Neuronal stem cell (in vitro differentiated cells): Measurements from ENCODE around the gene TIPIN.
"Not testable (repeated sequence)": the region's sequence is repeated elsewhere in the genome, so short reads cannot be mapped to it uniquely, and the experiment has no call there.

ENCODE experiments used
- DNase-seq: peaks from one replicate; pipeline ENCODE4 v3.0.0-alpha.2; 2013; ENCODE audit warnings: low spot score
- H2AFZ ChIP-seq: one replicate; pipeline ENCODE4 v1.6.1; 2013; ENCODE audit warnings: mild to moderate bottlenecking, low read length, inconsistent platforms
- H2AK5ac ChIP-seq: 2 replicates; pipeline ENCODE4 v1.6.1; 2013; ENCODE audit warnings: low read depth, mild to moderate bottlenecking, inconsistent platforms, low read length, moderate library complexity, mixed read lengths
- H2BK120ac ChIP-seq: 2 replicates; pipeline ENCODE4 v1.6.1; 2013; ENCODE audit warnings: low read depth, mild to moderate bottlenecking, inconsistent platforms, low read length, moderate library complexity, mixed read lengths
- H2BK12ac ChIP-seq: one replicate; pipeline ENCODE4 v1.6.1; 2013; ENCODE audit warnings: low read length, inconsistent platforms
- H2BK15ac ChIP-seq: 2 replicates; pipeline ENCODE4 v1.6.1; 2013; ENCODE audit warnings: mild to moderate bottlenecking, low read length, inconsistent platforms, mixed read lengths
- H2BK5ac ChIP-seq: one replicate; pipeline ENCODE4 v1.6.1; 2013; ENCODE audit warnings: inconsistent platforms, mild to moderate bottlenecking, low read length, moderate library complexity
- H3K14ac ChIP-seq: one replicate; pipeline ENCODE4 v1.6.1; 2013; ENCODE audit warnings: low read length, inconsistent platforms
- H3K18ac ChIP-seq: 2 replicates; pipeline ENCODE4 v1.6.1; 2013; ENCODE audit warnings: low read length, inconsistent platforms
- H3K23ac ChIP-seq: 2 replicates; pipeline ENCODE4 v1.6.1; 2013; ENCODE audit warnings: low read depth, mild to moderate bottlenecking, mixed read lengths, low read length, inconsistent platforms; ENCODE audit not compliant: poor library complexity
- H3K27ac ChIP-seq: replicated peaks from 3 replicates; pipeline ENCODE4 v1.5.1; 2013; ENCODE audit warnings: low read length, inconsistent platforms
- H3K27me3 ChIP-seq, 3 experiments: 2 replicates each; pipeline ENCODE4 v1.6.1; 2013; ENCODE audit warnings: low read length in 3 of 3, mild to moderate bottlenecking in 2 of 3, inconsistent platforms in 1 of 3, low read depth in 1 of 3, mixed read lengths in 1 of 3, moderate library complexity in 1 of 3; ENCODE audit not compliant: control insufficient read depth in 3 of 3, insufficient read depth in 3 of 3
- H3K36me3 ChIP-seq, 2 donors: replicated peaks in 1 of 2; 2 replicates each; pipeline ENCODE4 v1.6.1; 2013; ENCODE audit warnings: low read length in 2 of 2; ENCODE audit not compliant: control insufficient read depth in 2 of 2, insufficient read depth in 2 of 2
- H3K4ac ChIP-seq: 2 replicates; pipeline ENCODE4 v1.6.1; 2013; ENCODE audit warnings: inconsistent platforms, mild to moderate bottlenecking, low read length, moderate library complexity
- H3K4me1 ChIP-seq, 2 donors: 1 replicate in 1 of 2; 2 replicates in 1 of 2; pipeline ENCODE4 v1.6.1; 2013; ENCODE audit warnings: low read length in 2 of 2, low read depth in 1 of 2; ENCODE audit not compliant: control insufficient read depth in 2 of 2, insufficient read depth in 1 of 2
- H3K4me2 ChIP-seq: one replicate; pipeline ENCODE4 v1.6.1; 2013; ENCODE audit warnings: mild to moderate bottlenecking, low read length, inconsistent platforms; ENCODE audit not compliant: insufficient read depth, poor library complexity, severe bottlenecking
- H3K4me3 ChIP-seq, 2 donors: 2 replicates each; pipeline ENCODE4 v1.5.1; 2013; ENCODE audit warnings: low read length in 2 of 2, mild to moderate bottlenecking in 2 of 2, inconsistent platforms in 1 of 2, moderate library complexity in 1 of 2
- H3K79me1 ChIP-seq: one replicate; pipeline ENCODE4 v1.6.1; 2013; ENCODE audit warnings: low read depth, mild to moderate bottlenecking, inconsistent platforms, low read length, moderate library complexity
- H3K9ac ChIP-seq: one replicate; pipeline ENCODE4 v1.6.1; 2013; ENCODE audit warnings: mild to moderate bottlenecking, low read depth, low read length, inconsistent platforms; ENCODE audit not compliant: poor library complexity
- H3K9me3 ChIP-seq, 2 donors: replicated peaks in 1 of 2; 2 replicates each; pipeline versions ENCODE3 to v1.6.1; 2013; ENCODE audit warnings: low read length in 2 of 2, mild to moderate bottlenecking in 2 of 2, inconsistent platforms in 1 of 2, low read depth in 1 of 2, mixed read lengths in 1 of 2, moderate library complexity in 1 of 2; ENCODE audit not compliant: control insufficient read depth in 2 of 2, insufficient read depth in 1 of 2
- H4K8ac ChIP-seq: one replicate; pipeline ENCODE4 v1.6.1; 2013; ENCODE audit warnings: low read depth, mild to moderate bottlenecking, inconsistent platforms, low read length, moderate library complexity
- H4K91ac ChIP-seq: one replicate; pipeline ENCODE4 v1.6.1; 2013; ENCODE audit warnings: low read length, low read depth, mild to moderate bottlenecking, inconsistent platforms; ENCODE audit not compliant: poor library complexity
- WGBS, 2 donors: extraction: QIAGEN DNeasy Blood & Tissue Kit; methylation state at CpG; one replicate each; pipeline ENCODE4 v1.1.7; 2013; ENCODE audit warnings: missing lambda C conversion rate in 2 of 2, mixed read lengths in 1 of 2; ENCODE audit not compliant: insufficient read length in 2 of 2, insufficient replicate concordance in 1 of 2; ENCODE audit errors: extremely low coverage in 2 of 2; 5-methylcytosine and 5-hydroxymethylcytosine counted together

Gene TIPIN

DNA sequence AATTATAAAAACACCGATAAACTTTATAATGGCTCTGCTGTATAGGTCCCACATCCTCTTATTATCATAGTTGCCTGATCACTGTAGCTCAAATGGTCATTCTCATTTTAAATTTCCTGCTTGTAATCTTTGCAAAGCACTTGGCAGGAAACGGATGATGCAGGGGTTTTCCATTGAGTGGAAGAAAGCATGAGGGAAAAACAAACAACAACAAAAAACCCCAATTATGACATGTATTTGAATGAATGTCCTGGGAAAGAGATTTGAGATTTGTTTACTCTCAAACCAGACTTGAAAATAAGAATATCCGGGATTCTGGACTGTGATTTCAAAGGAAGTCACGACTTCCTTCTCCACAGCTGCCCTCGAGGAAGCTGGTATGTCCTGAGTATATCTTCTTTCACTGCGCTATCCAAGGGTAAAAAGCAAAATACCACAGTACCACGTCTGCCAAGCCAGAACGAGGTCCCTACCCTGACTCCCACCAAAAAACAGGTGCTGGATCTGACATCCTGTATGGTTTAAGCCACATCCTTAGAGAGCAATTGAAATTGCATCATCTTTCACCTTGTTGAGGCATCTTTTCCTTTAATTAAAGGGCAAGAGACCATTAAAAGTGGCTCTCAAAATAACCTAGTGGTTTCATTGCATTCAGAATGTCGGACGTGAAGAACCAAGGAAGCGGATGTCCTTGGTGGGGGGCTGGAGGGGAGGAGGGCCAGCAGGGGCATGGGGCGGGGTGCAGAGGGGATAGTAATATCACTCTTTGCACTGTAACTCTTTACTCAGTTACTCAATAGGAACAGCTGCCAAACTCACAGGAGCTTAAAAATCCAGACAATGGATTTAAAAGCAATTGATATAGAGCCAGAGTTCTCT is 13.5 kb upstream of the TIPIN start:
- Histone ChIP-seq H3K14ac (no peak overlapping the region), H2BK120ac (no peak overlapping the region), H2BK5ac (no peak overlapping the region), H4K8ac (no peak overlapping the region), H3K9ac (no peak overlapping the region), H2BK15ac (no peak overlapping the region), H3K27me3 (no peaks in the 10 kb centered on the region), H3K9me3 (peaks cover 0 to 5% of the 10 kb centered on the region in 2 donors), H3K4me3 (no peak overlapping the region), H2BK12ac (no peak overlapping the region), H3K36me3 (no peaks in the 10 kb centered on the region), H3K79me1 (no peaks in the 10 kb centered on the region), H3K23ac (no peak overlapping the region), H3K4me2 (no peak overlapping the region), H3K27ac (no peak overlapping the region), H2AFZ (peak overlapping the region; percentile 78), H3K4ac (no peak overlapping the region), H3K18ac (no peak overlapping the region), H4K91ac (no peak overlapping the region), H3K4me1 (no peaks in the 10 kb centered on the region), H2AK5ac (no peak overlapping the region)
- no CpG with 5 or more reads among the region's 12 CpGs for WGBS, 2 donors
- DNase-seq = no peak

DNA sequence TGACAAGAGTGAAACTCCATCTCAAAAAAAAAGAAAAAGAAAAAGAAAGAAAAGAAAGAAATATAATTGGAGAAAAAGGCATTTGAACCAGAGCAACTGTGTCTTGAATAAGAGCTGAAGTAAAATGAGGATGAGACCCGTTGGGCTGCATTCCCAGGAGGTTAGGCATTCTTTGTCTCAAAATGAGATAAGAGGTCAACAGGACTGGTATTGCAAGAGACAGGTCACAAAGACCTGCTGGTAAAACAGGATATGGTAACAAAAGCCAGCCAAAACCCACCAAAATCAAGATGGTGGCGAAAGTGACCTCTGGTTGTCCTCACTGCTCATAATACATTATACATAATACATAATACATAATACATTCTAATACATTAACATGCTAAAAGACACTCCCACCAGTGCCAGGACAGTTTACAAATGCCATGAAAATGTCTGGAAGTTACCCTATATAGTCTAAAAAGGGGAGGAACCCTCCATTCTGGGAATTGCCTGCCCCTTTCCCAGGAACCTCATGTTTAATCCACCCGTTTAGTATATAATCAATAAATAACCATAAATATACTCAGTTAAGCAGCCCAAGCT is 8.6 kb upstream of the TIPIN start:
- Histone ChIP-seq H3K4ac (no peak overlapping the region), H3K14ac (no peak overlapping the region), H3K27ac (no peak overlapping the region), H2BK120ac (no peak overlapping the region), H3K18ac (no peak overlapping the region), H3K23ac (no peak overlapping the region), H3K27me3 (no peaks in the 10 kb centered on the region), H2AFZ (no peak overlapping the region), H4K8ac (no peak overlapping the region), H3K4me1 (no peaks in the 10 kb centered on the region), H3K4me3 (no peak overlapping the region), H3K36me3 (no peaks in the 10 kb centered on the region), H2BK5ac (no peak overlapping the region), H3K4me2 (no peak overlapping the region), H3K9me3 (no peaks in the 10 kb centered on the region), H2BK12ac (no peak overlapping the region), H4K91ac (no peak overlapping the region), H2BK15ac (no peak overlapping the region), H3K9ac (no peak overlapping the region), H3K79me1 (no peaks in the 10 kb centered on the region), H2AK5ac (no peak overlapping the region)
- DNase-seq = no peak
- no CpG with 5 or more reads among the region's 3 CpGs for WGBS, 2 donors

DNA sequence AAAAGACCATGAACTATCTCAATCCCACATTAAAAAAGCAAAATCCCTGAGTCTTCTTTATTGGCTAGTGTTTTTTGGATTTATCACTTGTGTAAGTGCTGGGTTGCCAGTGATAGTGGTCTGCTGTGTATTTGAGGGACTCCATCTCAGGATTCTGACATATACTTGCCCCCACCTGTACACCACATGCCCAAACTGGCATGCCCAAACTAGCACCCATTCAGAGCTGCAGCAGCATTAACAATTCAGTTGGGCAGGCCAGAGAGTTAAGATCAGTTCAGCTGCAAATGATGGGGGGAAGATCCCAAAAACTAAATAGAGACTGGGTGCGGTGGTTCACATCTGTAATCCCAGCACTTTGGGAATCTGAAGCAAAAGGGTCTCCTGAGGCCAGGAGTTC is 6.3 kb upstream of the TIPIN start:
- H3K14ac ChIP-seq = no peak overlapping the region
- H3K27me3 ChIP-seq = no peaks in the 10 kb centered on the region
- H2AK5ac ChIP-seq = no peak overlapping the region
- H3K27ac ChIP-seq = no peak overlapping the region
- no peak overlapping the region for H2BK120ac ChIP-seq
- no peak for DNase-seq
- no peak overlapping the region for H3K23ac ChIP-seq
- H2BK15ac ChIP-seq = no peak overlapping the region
- no CpG with 5 or more reads among the region's 1 CpG for whole genome bisulfite sequencing, 2 donors
- H3K4me2 ChIP-seq = no peak overlapping the region
- H3K36me3 ChIP-seq = no peaks in the 10 kb centered on the region
- no peaks in the 10 kb centered on the region for H3K4me1 ChIP-seq
- H3K9ac ChIP-seq = no peak overlapping the region
- no peak overlapping the region for H3K4me3 ChIP-seq
- H4K8ac ChIP-seq = no peak overlapping the region
- H2AFZ ChIP-seq = no peak overlapping the region
- no peaks in the 10 kb centered on the region for H3K79me1 ChIP-seq
- no peak overlapping the region for H3K18ac ChIP-seq
- no peak overlapping the region for H2BK12ac ChIP-seq
- H2BK5ac ChIP-seq = no peak overlapping the region
- no peaks in the 10 kb centered on the region for H3K9me3 ChIP-seq
- H3K4ac ChIP-seq = no peak overlapping the region
- no peak overlapping the region for H4K91ac ChIP-seq

DNA sequence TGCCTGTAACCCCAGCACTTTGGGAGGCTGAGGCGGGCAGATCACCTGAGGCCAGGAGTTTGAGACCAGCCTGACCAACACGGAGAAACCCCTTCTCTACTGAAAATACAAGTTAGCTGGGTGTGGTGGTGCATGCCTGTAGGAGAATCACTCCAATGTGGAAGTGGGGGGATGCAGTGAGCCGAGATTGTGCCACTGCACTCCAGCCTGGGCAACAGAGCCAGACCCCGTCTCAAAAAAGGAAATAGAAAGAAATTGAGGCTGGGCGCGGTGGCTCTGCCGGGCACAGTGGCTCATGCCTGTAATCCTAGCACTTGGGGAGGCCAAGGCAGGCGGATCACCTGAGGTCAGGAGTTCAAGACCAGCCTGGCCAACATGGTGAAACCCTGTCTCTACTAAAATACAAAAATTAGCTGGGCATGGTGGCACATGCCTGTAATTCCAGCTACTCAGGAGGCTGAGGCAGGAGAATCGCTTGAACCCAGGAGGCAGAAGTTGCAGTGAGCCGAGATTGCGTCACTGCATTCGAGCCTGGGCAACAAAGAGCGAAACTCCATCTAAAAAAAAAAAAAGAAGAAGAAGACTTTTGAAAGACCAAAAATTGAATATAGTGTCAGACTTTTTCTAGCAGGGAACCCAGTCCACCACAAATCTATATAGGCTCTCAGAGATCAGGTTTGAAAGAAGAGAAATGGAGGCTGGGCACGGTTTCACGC is 5.4 kb upstream of the TIPIN start:
- WGBS, 2 donors = no CpG with 5 or more reads among the region's 15 CpGs
- H3K9ac ChIP-seq = peak overlapping the region; percentile 3
- H4K8ac ChIP-seq, H3K4ac ChIP-seq, H4K91ac ChIP-seq, DNase-seq, H3K4me3 ChIP-seq, H3K4me1 ChIP-seq, H3K23ac ChIP-seq, H3K18ac ChIP-seq, H2BK120ac ChIP-seq, H2AK5ac ChIP-seq, H2BK12ac ChIP-seq, H3K27me3 ChIP-seq, H3K27ac ChIP-seq, H3K9me3 ChIP-seq, H2BK15ac ChIP-seq, H3K14ac ChIP-seq, H3K36me3 ChIP-seq, H2BK5ac ChIP-seq, H3K4me2 ChIP-seq, H3K79me1 ChIP-seq, H2AFZ ChIP-seq: not testable (repeated sequence)
